GM18505 (cell line): Measurements from ENCODE around the gene ASXL1.

Source experiments
- ATAC-seq: cut with Tn5 transposase; IDR thresholded peaks from one replicate; pipeline ENCODE4 v1.9.1; 2021; ENCODE audit not compliant: unreplicated experiment
- POLR2A ChIP-seq: IDR thresholded peaks from 4 replicates; pipeline ENCODE4 v1.6.1; 2011; ENCODE audit warnings: borderline replicate concordance; ENCODE audit not compliant: insufficient read depth, insufficient read length; ENCODE audit errors: extremely low read depth

Gene ASXL1

DNA sequence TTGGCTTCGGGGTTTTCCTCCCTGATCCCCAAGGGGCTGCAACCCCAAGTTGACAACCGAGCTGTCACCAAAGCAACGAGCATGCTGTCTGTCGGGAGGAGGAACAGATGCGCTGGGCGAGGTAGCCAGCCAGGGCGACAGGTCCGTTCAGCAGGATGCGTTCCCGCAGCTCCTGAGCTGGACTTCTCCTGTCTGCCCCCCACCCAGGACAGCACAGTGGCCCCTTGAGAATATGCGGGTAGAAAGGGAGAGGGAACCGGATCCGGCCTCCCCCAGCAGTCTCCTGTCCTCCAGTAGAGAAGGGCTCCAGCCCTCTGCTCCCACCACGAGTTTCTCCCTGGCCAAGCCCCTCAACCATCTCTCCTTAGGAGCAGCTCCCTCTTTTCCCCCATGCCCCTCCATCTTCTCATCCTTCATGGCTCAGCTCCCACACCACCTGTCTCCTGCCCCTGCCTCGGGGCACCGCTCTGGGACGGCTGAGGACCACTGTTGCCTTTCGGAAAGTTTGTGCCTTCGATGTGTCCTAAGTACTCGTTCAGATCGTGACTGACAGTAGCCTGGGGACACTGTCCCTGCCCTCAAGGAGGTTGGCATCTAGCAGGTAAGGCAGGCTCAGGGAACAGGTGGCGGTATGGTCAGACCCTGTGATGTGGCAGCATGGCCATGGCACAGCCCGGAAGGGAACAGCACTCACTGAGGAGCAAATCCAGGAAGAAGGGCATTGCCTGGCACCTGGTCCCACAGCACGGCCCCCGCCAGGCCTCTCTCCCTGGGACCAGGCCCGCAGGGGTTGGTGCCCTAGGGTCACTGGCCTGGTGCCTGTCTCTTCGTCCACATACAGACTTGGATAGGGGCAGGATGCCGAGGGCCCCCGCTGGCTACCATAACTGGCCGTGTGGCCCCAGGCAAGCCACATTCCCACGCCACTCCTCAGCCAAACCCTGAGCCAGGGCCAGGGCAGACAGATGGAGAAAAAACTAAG, 96.3 kb downstream of the ASXL1 start:
- TF ChIP-seq POLR2A, result no peak
- ATAC-seq, result no peak

DNA sequence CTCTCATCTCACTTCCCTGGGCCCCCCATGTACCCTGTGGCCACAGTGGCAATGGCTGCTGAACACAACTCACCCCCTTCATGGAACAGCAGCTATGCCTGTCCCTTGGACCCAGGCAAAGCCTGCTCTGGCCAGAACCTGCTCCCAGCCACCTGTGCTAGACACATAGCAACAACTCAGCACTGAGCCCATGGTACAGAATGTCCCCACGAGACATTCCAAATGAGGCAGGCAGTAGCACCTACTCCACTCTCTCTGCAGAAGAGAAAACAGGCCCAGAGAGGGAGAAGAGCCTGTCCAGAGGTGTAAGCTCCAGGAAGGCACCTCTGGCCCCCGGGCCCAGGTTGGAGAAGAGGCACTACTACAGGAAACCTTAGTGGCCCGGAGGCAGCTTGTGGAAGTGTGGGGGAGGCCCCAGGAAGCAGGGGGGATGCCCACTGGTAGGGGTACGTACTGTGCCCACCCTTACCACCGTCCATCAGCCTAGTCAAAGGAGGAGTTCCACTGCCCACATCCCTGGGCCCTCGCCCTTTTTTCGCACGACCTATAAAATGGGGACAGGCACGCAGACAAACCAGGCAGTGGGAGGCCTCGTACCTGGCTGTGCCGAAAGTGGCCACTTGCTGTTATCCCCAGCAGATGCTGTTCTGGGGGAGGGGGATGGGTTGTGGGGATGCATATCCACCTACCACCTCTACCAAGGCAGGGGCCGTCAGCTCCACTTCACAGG, 97.2 kb downstream of the ASXL1 start:
- no peak for ATAC-seq

DNA sequence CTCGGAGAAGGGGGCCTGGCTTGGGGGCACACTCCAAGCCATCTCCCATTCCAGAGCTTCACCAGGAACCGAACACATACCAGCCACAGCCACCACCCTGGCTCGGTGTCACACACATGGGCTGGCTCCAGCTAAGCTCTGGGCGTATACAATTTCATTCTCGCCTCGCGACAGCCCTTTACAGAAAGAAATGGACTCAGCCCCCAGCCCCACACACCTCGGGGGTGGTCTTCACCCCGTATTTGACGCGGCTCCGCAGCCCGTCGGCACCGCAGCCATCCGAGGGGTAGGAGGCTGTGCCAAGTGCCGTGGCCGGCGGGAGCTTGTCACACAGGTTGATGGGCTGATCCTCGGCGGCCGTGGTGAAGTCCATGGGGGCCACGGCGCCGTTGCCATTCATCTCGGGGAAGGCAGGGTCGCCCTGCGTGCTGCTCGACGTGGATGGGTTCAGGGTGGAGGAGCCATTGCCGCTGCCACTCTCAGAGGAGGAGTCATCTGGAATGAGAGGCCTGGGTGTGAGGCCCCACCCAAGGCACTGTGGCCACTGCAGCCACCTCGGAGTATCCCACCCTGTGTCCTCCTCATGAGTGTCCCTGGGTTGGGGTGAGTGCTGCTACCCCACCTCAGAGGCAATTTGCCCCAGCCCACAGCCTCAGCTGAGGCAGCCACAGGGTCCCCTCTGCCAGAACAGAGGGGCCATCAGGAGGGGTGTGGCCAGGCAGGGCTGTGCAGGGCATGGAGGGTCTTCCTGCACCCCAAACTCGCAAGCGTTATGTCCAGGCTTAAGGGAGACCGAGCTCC, 98.0 kb downstream of the ASXL1 start:
- TF ChIP-seq POLR2A, result no peak
- ATAC-seq, result no peak

More for the DNA sequence above, 97.2 kb downstream of the ASXL1 start:
- no peak for TF ChIP-seq POLR2A

DNA sequence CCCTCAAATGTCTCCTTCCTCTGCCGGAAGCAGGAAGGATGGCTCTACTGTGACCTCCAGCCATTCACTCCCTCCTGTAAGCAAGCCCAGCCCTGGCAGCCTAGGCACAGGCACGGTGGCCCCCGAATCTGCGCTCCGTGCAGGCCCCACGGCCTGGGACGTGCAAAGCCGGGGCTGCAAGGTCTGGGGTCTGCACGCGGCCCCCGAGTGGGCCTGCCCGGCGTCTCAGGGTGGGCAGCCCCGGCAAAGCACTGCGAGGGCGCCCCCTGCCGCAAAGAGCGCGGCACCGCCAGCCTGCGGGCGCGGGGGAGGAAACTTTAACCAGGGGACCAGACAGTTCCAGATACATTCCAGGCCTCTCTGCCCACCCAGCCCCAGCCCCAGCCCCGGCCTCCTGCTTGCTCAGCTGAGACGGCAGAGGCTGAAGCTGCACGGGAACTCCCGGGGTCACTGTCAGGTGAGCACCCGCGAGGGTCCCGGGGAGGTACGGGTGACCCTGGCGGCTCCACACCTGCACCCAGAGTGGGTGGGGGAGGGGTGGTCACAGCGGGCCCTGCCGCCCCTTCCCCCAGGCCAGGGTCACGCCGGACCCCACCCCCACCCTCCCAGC, 98.8 kb downstream of the ASXL1 start:
- ATAC-seq, result no peak
- no peak for TF ChIP-seq POLR2A

DNA sequence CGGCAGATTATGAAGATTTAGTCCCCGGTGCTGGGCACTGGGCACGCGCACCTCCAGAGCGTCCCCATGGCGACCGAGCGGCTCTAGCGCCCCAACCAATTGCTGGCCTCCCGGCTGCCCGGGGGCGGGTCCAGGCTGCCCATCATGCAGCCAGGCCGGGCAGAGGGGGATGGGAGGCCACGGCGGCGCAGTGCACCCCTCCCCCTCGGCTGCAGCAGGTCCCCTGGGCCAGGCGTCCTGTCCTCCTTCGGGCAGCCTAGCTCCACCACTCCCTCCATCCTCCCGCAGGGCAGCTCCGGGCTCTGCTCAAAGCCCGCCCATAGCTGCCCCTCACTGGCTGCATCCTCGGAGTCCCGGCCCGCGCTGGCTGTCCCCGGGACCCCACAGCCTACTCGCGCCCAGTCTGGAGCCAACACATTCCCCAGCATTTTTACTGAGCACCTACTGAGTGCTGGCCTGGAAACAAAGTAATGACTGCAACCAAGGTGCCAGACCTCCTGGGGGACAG, 99.4 kb downstream of the ASXL1 start:
- TF ChIP-seq POLR2A, result no peak
- no peak for ATAC-seq

DNA sequence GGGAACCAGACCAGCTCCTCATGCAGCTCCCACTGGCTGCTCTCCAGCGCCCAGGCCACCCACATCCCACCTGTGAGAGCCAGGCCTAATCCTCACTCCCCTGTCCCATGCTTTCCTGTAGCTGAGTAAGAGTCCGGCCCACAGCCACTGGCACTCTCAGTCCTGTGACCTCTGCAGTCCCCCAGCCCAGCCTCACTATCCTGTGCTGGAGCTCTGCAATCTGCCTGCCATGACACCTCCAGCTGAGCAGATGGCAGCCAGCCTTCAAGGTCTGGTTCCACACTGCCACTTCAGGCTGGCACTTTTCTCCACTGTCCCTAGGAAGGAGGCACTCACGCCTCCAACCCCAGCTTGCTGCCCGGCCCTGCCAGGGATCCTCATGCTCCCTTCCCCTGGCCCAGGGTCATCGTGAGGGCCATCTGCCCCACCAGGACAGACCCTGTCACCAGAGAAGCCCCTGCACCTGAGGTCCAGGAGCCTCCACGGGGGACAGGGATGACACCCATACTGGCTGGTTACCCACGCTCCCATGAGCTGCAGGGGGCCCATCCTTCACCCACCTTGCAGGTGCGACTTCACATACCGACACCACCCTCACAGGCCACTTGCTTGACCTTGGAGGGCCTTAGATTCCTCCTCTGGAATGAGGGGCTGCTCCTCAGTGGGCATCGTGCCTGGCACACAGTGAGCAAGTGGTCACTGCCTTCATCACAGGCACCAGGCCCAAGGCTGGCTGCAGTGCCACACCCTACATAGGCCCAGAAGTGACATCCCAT, 100.1 kb downstream of the ASXL1 start:
- no peak for ATAC-seq

DNA sequence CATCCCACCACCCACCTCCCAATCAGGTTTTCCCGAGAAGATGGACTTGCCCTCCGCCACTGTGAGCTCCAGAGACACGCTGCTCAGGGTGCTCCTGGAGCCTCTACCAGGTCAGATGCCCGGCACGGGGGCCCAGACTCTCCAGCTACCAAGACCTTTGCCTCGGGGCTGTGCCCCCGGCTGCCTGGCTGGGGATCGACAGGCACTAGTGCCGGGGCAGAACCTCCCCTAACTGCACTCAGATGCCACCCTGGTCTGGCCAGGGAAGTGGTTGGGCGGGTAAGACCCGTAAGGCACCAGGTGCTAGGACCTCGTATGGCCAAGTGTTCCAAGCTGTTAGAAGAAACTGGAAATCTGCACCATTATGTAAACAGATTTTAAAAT, 100.7 kb downstream of the ASXL1 start:
- no peak for ATAC-seq
- no peak for TF ChIP-seq POLR2A

More for the DNA sequence above, 100.1 kb downstream of the ASXL1 start:
- no peak for TF ChIP-seq POLR2A

DNA sequence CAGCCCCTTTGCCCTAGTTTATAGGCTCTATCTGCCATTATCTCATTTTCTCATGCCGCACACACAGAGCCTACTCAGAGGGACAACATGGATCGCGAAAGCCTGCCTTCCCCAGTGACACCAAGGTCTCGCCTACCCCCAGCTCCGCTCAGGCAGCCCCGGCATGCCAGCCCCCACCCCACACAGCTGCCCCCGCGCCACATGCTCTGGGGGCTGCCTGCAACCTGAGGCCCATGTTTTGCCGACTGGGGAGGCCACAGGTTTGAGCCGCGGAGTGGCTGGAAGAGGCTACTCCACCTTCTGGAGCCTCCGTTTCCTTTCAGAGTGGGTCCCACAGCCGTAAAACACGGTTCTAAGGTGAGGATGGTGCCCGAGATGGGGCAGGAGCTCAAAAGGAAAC, 102.1 kb downstream of the ASXL1 start:
- TF ChIP-seq POLR2A, result no peak
- ATAC-seq, result no peak

DNA sequence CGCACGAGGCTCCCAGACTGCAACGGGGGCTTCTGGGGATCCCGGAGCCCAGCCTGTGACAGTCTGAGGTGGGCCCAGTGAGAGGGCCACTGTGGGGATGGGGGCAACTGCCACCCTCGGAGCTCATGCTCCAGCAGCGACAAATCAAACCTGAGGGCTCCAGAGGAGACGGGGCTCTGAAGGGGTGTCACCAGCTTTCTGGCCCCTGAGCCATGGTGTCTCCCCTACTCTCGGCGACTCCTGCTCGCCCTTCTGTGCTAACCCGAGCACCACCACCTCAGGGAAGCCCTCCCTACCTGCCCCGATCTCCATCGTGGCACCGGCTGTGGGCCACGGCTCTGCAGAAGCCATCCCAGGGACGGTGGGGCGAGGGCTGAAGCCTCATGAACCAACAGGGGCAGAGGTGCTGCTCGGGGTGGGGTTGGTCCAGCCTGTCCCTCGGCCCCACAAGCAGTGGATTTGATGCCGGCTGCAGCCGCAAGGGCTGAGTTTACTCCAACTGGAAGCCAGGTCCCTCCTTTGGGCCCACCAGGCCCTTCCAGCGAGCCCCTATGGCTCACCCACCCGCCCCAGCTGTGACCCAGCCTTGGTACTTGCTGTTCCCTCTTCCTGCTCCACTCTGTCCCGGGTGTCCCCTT, 102.7 kb downstream of the ASXL1 start:
- no peak for TF ChIP-seq POLR2A
- no peak for ATAC-seq

DNA sequence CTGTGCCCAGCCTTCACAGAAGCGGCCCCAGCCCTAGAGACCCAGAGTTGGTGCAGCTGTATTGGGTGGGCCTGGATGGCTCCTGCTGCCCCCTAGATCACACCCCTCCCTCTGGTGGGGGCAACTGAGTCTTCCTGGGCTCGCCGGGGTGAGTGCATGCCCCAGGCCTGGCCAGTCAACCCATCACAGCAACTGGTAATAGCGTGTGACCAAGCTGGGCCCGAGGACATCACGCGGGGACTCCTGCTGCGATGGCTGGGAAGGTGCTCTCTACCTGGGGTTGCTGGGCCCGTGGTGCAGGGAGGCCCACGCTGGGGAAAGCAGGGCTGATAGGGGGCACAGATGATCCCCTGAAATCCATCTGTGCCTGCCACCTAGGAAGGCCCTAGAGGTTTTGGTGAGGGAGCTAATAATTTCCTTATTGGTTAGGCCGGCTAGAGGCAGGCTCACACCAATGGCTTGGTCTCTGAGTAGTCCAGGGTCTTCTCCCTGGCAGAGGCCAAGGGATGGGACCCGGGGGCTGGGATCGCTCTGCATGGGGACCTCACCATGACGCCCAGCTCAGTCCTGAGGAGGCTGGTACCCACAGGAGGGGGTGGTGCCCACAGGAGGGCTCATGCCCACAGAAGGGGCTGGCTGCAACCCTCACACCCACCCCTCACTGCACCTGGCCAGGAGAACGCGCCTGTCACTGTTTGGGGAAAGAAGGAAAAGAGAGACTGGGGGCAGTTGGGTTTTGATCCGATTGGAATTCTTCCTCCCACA, 103.9 kb downstream of the ASXL1 start:
- ATAC-seq, result no peak
- no peak for TF ChIP-seq POLR2A
